Retinal pigment epithelial cell (primary cell): Measurements from ENCODE around the gene LIX1.
"Not testable (repeated sequence)": the region's sequence is repeated elsewhere in the genome, so short reads cannot be mapped to it uniquely, and the experiment has no call there.

Source experiments
- DNase-seq: peaks from one replicate; pipeline ENCODE4 v3.0.0-alpha.2; 2010; ENCODE audit warnings: low read depth
- H3K4me3 ChIP-seq: 2 replicates; pipeline ENCODE4 v1.5.1; 2011; ENCODE audit warnings: mild to moderate bottlenecking, low read length, control low read depth, moderate library complexity
- CTCF ChIP-seq: conservative IDR thresholded peaks from 2 replicates; pipeline ENCODE4 v1.5.1; 2011; ENCODE audit warnings: low read depth, low read length, control low read depth, inconsistent platforms

LIX1 gene

DNA sequence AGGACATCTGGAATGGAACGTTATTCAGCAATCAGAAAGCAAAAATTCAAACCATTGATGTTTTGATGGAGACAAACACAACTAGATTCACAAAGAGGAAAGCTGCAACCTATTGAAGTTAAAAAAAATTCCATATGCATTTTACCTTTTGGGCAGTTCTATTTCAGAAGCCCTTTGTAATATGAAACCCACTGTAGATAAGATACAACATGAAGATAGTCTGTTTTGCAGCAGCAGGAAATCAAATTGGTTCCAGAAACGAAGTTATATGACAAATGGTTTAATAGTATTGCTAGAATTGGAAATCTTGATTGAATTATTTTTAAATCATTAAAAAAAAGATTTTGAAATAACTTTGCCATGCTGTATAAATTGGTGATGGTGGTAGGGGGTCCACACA is 872 bp downstream of the LIX1 start:
- no peak for DNase-seq
- TF ChIP-seq CTCF: no peak

GRCh38 chr5:97141031-97141430 is 1.4 kb downstream of the LIX1 start:
- no peak overlapping the region for H3K4me3 ChIP-seq
- no peak for DNase-seq
- no peak for TF ChIP-seq CTCF

More for the DNA sequence above, 872 bp downstream of the LIX1 start:
- no peak overlapping the region for H3K4me3 ChIP-seq

GRCh38 chr5:97140250-97140649 is 2.2 kb downstream of the LIX1 start:
- H3K4me3 ChIP-seq, DNase-seq: not testable (repeated sequence)

GRCh38 chr5:97136475-97136874 is 5.9 kb downstream of the LIX1 start:
- no peak for DNase-seq
- no peak for TF ChIP-seq CTCF
- H3K4me3 ChIP-seq: no peak overlapping the region

DNA sequence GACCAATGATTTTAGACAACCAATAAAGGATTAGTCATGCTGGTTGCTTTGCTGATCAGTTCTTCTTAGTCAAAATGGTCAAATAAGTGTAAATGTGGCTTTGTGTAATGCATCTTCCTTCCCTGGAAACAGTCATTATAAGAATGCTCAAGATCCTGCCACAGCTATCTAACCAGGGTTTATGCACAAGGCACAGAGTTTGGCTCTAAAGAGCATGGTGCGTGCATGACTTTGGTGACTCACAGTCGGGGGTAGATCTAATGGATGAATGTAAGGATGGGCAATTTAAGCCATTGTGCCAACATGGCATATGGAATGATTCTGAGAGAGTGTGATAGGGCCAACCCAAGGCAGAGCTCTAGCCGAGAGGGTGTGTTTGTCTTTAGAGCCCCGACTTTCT is 6.5 kb downstream of the LIX1 start:
- DNase-seq: no peak
- TF ChIP-seq CTCF: no peak
- H3K4me3 ChIP-seq: no peak overlapping the region

DNA sequence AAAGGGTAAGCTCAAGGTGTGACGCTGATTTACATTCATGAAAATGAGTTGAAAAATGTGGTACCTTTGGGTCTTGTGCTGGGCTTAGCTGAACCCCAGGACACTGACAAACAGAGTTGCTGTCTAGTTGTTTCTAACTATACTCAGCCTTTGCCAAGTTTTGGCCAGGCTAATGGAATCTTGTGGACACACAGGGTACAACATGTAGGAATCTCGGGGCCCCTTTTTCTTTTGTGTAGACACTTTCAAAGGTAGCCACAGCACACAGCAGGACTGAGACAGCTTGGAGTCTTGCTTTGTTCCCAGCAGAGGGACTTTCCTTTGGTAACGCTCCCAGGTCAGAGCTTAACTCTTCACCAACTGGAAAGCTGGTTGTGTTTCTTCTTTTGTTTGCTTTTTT is 7.8 kb downstream of the LIX1 start:
- no peak for DNase-seq
- TF ChIP-seq CTCF: no peak
- no peak overlapping the region for H3K4me3 ChIP-seq

GRCh38 chr5:97133101-97133500 is 9.3 kb downstream of the LIX1 start:
- no peak for DNase-seq

More at GRCh38 chr5:97133101-97133500, 9.3 kb downstream of the LIX1 start:
- no peak for TF ChIP-seq CTCF
- no peak overlapping the region for H3K4me3 ChIP-seq
